ENCODE measurements around the gene SMAD1.
A peak's percentile ranks its signal among the peaks of the same experiment; 100 is the strongest.

SMAD1 gene

DNA sequence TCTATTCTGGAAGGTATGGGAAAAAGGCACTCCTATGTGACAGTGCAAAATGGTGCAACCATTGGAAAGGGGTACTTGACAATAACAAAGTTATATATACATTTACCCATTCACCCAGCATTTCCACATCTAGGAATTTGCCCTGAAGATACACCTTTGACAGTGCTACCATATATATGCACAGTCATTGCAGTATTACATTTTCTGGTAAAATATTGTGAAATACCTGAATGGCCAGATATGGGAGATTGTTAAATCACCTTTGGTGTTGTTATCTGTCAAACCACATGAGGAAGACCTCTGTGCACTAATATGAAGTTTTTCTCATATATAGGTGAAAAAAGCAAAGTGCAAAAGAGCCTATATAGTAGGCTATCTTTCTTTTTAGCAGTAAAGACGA lies 53.5 kb downstream of the SMAD1 start:
- no peak overlapping the region for H3K4ac ChIP-seq (ENCODE audit: low read depth, low read length)
- H4K5ac ChIP-seq (ENCODE audit: low read length) = no peak overlapping the region
- H2AK5ac ChIP-seq (ENCODE audit: low read length) = no peak overlapping the region
- no peak overlapping the region for H3K23ac ChIP-seq (ENCODE audit: low read length)
- H3K79me2 ChIP-seq (ENCODE audit: control insufficient read depth, insufficient read depth, low read length) = peaks cover 4% of the 10 kb centered on the region
- no peak overlapping the region for H3K9ac ChIP-seq (ENCODE audit: low read length)
- DNase-seq = no peak
- peaks cover 2% of the 10 kb centered on the region for H3K27me3 ChIP-seq (ENCODE audit: insufficient read depth, low read length, poor library complexity)
- no peak overlapping the region for H2BK5ac ChIP-seq (ENCODE audit: low read length)
- H4K8ac ChIP-seq (ENCODE audit: low read depth, low read length) = no peak overlapping the region
- H2BK15ac ChIP-seq (replicated peaks; ENCODE audit: low read depth) = no peak overlapping the region
- no peak overlapping the region for H3K27ac ChIP-seq (ENCODE audit: low read depth, low read length)
- WGBS (ENCODE audit: extremely low coverage, insufficient coverage, low lambda C conversion rate) = no CpG with 5 or more reads among the region's 1 CpG
- H3K36me3 ChIP-seq (ENCODE audit: control insufficient read depth, insufficient read depth, low read length) = no peaks in the 10 kb centered on the region
- H3K4me2 ChIP-seq (ENCODE audit: low read length) = no peak overlapping the region
- H3K4me1 ChIP-seq (ENCODE audit: control insufficient read depth, low read depth, low read length) = no peaks in the 10 kb centered on the region
- no peak overlapping the region for H2BK120ac ChIP-seq (ENCODE audit: low read depth, low read length)
- no peak overlapping the region for H3K56ac ChIP-seq (ENCODE audit: low read length)
- H3K18ac ChIP-seq (ENCODE audit: low read length) = no peak overlapping the region
- peaks cover 6% of the 10 kb centered on the region for H3K79me1 ChIP-seq (ENCODE audit: low read length)
- no peak overlapping the region for H3K4me3 ChIP-seq (ENCODE audit: low read length)

DNA sequence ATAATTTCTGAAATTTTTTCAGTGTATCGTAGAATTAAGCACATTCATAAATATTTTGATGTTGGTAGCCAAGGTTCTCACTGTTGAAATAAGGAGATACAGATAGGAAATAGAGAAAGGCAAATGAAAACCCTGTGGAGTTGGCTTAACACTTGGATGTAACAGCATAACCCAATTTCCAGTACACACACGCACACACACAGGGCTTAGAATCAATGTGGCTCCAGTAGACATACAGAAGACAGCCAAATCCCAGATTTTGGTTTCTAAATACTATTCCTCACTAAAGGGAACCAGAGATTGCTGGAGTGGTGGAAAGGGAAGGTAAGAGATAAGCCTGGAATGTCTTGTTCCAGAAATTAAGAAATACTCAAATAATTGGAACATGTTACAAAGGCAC lies 54.4 kb downstream of the SMAD1 start:
- no peak for DNase-seq
- H3K4me1 ChIP-seq (ENCODE audit: control insufficient read depth, low read depth, low read length) = peaks cover 2% of the 10 kb centered on the region
- no peak overlapping the region for H4K8ac ChIP-seq (ENCODE audit: low read depth, low read length)
- no peak overlapping the region for H4K5ac ChIP-seq (ENCODE audit: low read length)
- H3K27me3 ChIP-seq (ENCODE audit: insufficient read depth, low read length, poor library complexity) = peaks cover 2% of the 10 kb centered on the region
- no peak overlapping the region for H3K56ac ChIP-seq (ENCODE audit: low read length)
- H3K79me1 ChIP-seq (ENCODE audit: low read length) = peaks cover 4% of the 10 kb centered on the region
- H3K27ac ChIP-seq (ENCODE audit: low read depth, low read length) = no peak overlapping the region
- no peak overlapping the region for H3K18ac ChIP-seq (ENCODE audit: low read length)
- H2BK5ac ChIP-seq (ENCODE audit: low read length) = no peak overlapping the region
- H3K23ac ChIP-seq (ENCODE audit: low read length) = no peak overlapping the region
- no CpG with 5 or more reads among the region's 2 CpGs for WGBS (ENCODE audit: extremely low coverage, insufficient coverage, low lambda C conversion rate)
- H2BK120ac ChIP-seq (ENCODE audit: low read depth, low read length) = no peak overlapping the region
- no peak overlapping the region for H2AK5ac ChIP-seq (ENCODE audit: low read length)
- no peaks in the 10 kb centered on the region for H3K36me3 ChIP-seq (ENCODE audit: control insufficient read depth, insufficient read depth, low read length)
- no peak overlapping the region for H3K4me2 ChIP-seq (ENCODE audit: low read length)
- H3K9ac ChIP-seq (ENCODE audit: low read length) = no peak overlapping the region
- no peak overlapping the region for H2BK15ac ChIP-seq (replicated peaks; ENCODE audit: low read depth)
- no peak overlapping the region for H3K4ac ChIP-seq (ENCODE audit: low read depth, low read length)
- peaks cover 2% of the 10 kb centered on the region for H3K79me2 ChIP-seq (ENCODE audit: control insufficient read depth, insufficient read depth, low read length)
- H3K4me3 ChIP-seq (ENCODE audit: low read length) = no peak overlapping the region

DNA sequence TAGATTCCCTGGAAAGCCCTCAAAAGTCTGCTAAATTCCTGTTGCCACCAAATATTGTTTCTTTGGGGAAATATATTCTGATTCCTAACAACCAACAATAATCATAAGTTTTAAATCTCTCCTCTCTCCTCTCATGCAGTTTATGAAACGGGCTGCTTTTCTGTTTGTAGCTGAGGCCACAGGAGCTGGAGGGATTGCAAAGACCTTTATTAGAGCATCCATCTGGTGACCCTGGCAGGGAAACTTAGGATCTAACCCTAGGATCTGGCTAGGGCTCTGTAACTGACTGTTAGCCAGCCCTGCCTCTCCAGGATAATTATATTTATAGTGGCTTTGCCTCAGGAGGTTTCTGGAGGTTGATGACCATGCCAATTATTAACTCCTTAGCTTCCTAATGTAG lies 56.9 kb downstream of the SMAD1 start:
- H2BK5ac ChIP-seq (ENCODE audit: low read length) = no peak overlapping the region
- H2AK5ac ChIP-seq (ENCODE audit: low read length) = no peak overlapping the region
- H3K4me1 ChIP-seq (ENCODE audit: control insufficient read depth, low read depth, low read length) = peaks cover 5% of the 10 kb centered on the region
- no peak overlapping the region for H3K4me2 ChIP-seq (ENCODE audit: low read length)
- no CpG with 5 or more reads among the region's 1 CpG for WGBS (ENCODE audit: extremely low coverage, insufficient coverage, low lambda C conversion rate)
- no peak overlapping the region for H3K23ac ChIP-seq (ENCODE audit: low read length)
- H3K27ac ChIP-seq (ENCODE audit: low read depth, low read length) = no peak overlapping the region
- no peaks in the 10 kb centered on the region for H3K36me3 ChIP-seq (ENCODE audit: control insufficient read depth, insufficient read depth, low read length)
- no peak overlapping the region for H3K4me3 ChIP-seq (ENCODE audit: low read length)
- no peak overlapping the region for H3K18ac ChIP-seq (ENCODE audit: low read length)
- H3K56ac ChIP-seq (ENCODE audit: low read length) = no peak overlapping the region
- H3K79me1 ChIP-seq (ENCODE audit: low read length) = peaks cover 2% of the 10 kb centered on the region
- H3K27me3 ChIP-seq (ENCODE audit: insufficient read depth, low read length, poor library complexity) = peaks cover 2% of the 10 kb centered on the region
- H2BK15ac ChIP-seq (replicated peaks; ENCODE audit: low read depth) = no peak overlapping the region
- no peak for DNase-seq
- no peak overlapping the region for H2BK120ac ChIP-seq (ENCODE audit: low read depth, low read length)
- H4K5ac ChIP-seq (ENCODE audit: low read length) = no peak overlapping the region
- H3K9ac ChIP-seq (ENCODE audit: low read length) = no peak overlapping the region
- H4K8ac ChIP-seq (ENCODE audit: low read depth, low read length) = no peak overlapping the region
- H3K79me2 ChIP-seq (ENCODE audit: control insufficient read depth, insufficient read depth, low read length) = peaks cover 2% of the 10 kb centered on the region
- no peak overlapping the region for H3K4ac ChIP-seq (ENCODE audit: low read depth, low read length)

DNA sequence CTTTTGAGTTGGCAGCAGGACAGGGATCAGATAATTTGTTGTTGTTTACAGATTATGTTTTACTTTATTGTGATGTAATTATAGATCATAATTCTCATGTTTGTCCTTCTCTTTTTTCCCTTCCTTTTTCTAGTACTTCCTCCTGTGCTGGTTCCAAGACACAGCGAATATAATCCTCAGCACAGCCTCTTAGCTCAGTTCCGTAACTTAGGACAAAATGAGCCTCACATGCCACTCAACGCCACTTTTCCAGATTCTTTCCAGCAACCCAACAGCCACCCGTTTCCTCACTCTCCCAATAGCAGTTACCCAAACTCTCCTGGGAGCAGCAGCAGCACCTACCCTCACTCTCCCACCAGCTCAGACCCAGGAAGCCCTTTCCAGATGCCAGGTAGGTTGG lies 58.0 kb downstream of the SMAD1 start:
- no peaks in the 10 kb centered on the region for H3K36me3 ChIP-seq (ENCODE audit: control insufficient read depth, insufficient read depth, low read length)
- no CpG with 5 or more reads among the region's 4 CpGs for WGBS (ENCODE audit: extremely low coverage, insufficient coverage, low lambda C conversion rate)

DNA sequence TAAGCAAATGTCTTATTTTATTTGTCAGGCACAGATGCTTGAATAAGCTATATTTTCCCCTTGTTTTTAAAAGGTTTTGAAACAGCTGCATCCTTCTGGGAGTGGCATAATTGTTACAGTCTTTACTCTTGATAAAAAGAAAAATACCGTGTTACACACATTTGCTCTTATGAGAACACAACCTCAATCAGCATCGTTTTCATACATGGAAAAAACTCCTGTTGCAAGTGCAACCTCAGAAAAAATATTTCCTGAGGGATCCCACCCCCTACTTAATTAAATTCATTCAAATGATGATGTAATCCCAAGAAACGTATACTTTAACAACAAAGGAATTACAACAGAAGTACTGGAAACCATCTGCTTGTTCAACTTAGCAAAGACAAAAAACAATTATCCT lies 58.6 kb downstream of the SMAD1 start:
- no CpG with 5 or more reads among the region's 3 CpGs for WGBS (ENCODE audit: extremely low coverage, insufficient coverage, low lambda C conversion rate)

More for the DNA sequence above, 58.0 kb downstream of the SMAD1 start:
- peaks cover 2% of the 10 kb centered on the region for H3K27me3 ChIP-seq (ENCODE audit: insufficient read depth, low read length, poor library complexity)
- no peak overlapping the region for H3K4ac ChIP-seq (ENCODE audit: low read depth, low read length)
- H3K9ac ChIP-seq (ENCODE audit: low read length) = no peak overlapping the region
- H3K18ac ChIP-seq (ENCODE audit: low read length) = no peak overlapping the region
- H2BK15ac ChIP-seq (replicated peaks; ENCODE audit: low read depth) = no peak overlapping the region
- H3K27ac ChIP-seq (ENCODE audit: low read depth, low read length) = no peak overlapping the region
- peaks cover 5% of the 10 kb centered on the region for H3K4me1 ChIP-seq (ENCODE audit: control insufficient read depth, low read depth, low read length)
- no peak overlapping the region for H2BK120ac ChIP-seq (ENCODE audit: low read depth, low read length)
- peaks cover 2% of the 10 kb centered on the region for H3K79me2 ChIP-seq (ENCODE audit: control insufficient read depth, insufficient read depth, low read length)
- H3K23ac ChIP-seq (ENCODE audit: low read length) = no peak overlapping the region
- no peak overlapping the region for H2AK5ac ChIP-seq (ENCODE audit: low read length)
- H3K4me3 ChIP-seq (ENCODE audit: low read length) = no peak overlapping the region
- no peak overlapping the region for H4K8ac ChIP-seq (ENCODE audit: low read depth, low read length)
- H3K79me1 ChIP-seq (ENCODE audit: low read length) = peaks cover 2% of the 10 kb centered on the region
- no peak overlapping the region for H3K4me2 ChIP-seq (ENCODE audit: low read length)
- no peak for DNase-seq
- H3K56ac ChIP-seq (ENCODE audit: low read length) = no peak overlapping the region
- no peak overlapping the region for H2BK5ac ChIP-seq (ENCODE audit: low read length)
- H4K5ac ChIP-seq (ENCODE audit: low read length) = no peak overlapping the region

DNA sequence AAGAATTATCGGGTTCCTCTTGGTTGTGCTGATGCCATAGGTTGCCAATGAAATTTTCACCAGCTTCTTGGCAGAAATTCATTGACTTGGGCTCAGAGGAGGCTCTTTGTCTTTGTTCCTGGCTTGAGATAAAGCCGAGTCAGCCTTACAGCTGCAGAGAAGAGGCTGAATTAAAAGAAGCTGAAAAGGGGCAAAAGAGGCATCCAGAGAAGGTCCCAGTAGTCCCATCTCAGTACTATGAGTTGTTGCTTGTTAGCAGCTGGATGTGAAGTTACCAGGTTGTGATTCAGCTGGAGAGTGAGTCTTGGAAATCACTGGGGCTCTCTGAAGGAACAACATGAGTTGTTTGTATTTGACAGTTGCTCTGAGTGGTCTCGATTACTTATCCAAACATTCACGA lies 59.7 kb downstream of the SMAD1 start:
- H3K4ac ChIP-seq (ENCODE audit: low read depth, low read length) = no peak overlapping the region
- H4K8ac ChIP-seq (ENCODE audit: low read depth, low read length) = no peak overlapping the region
- H3K9ac ChIP-seq (ENCODE audit: low read length) = no peak overlapping the region
- no CpG with 5 or more reads among the region's 4 CpGs for WGBS (ENCODE audit: extremely low coverage, insufficient coverage, low lambda C conversion rate)
- H3K4me1 ChIP-seq (ENCODE audit: control insufficient read depth, low read depth, low read length) = peaks cover 5% of the 10 kb centered on the region
- H3K79me1 ChIP-seq (ENCODE audit: low read length) = peaks cover 2% of the 10 kb centered on the region
- peaks cover 2% of the 10 kb centered on the region for H3K79me2 ChIP-seq (ENCODE audit: control insufficient read depth, insufficient read depth, low read length)
- no peak overlapping the region for H2BK5ac ChIP-seq (ENCODE audit: low read length)
- no peak overlapping the region for H3K56ac ChIP-seq (ENCODE audit: low read length)
- H3K36me3 ChIP-seq (ENCODE audit: control insufficient read depth, insufficient read depth, low read length) = no peaks in the 10 kb centered on the region
- no peak overlapping the region for H2BK15ac ChIP-seq (replicated peaks; ENCODE audit: low read depth)
- H2AK5ac ChIP-seq (ENCODE audit: low read length) = no peak overlapping the region
- H3K27me3 ChIP-seq (ENCODE audit: insufficient read depth, low read length, poor library complexity) = no peaks in the 10 kb centered on the region
- no peak overlapping the region for H3K4me2 ChIP-seq (ENCODE audit: low read length)
- H3K18ac ChIP-seq (ENCODE audit: low read length) = no peak overlapping the region
- H3K4me3 ChIP-seq (ENCODE audit: low read length) = no peak overlapping the region
- no peak overlapping the region for H4K5ac ChIP-seq (ENCODE audit: low read length)
- H2BK120ac ChIP-seq (ENCODE audit: low read depth, low read length) = no peak overlapping the region
- no peak overlapping the region for H3K27ac ChIP-seq (ENCODE audit: low read depth, low read length)
- H3K23ac ChIP-seq (ENCODE audit: low read length) = peak overlapping the region; percentile 9
- no peak for DNase-seq

More for the DNA sequence above, 58.6 kb downstream of the SMAD1 start:
- no peak overlapping the region for H3K4ac ChIP-seq (ENCODE audit: low read depth, low read length)
- peaks cover 2% of the 10 kb centered on the region for H3K79me1 ChIP-seq (ENCODE audit: low read length)
- DNase-seq = no peak
- H4K5ac ChIP-seq (ENCODE audit: low read length) = no peak overlapping the region
- H3K56ac ChIP-seq (ENCODE audit: low read length) = no peak overlapping the region
- no peak overlapping the region for H3K4me2 ChIP-seq (ENCODE audit: low read length)
- no peak overlapping the region for H3K18ac ChIP-seq (ENCODE audit: low read length)
- no peaks in the 10 kb centered on the region for H3K36me3 ChIP-seq (ENCODE audit: control insufficient read depth, insufficient read depth, low read length)
- H2BK15ac ChIP-seq (replicated peaks; ENCODE audit: low read depth) = no peak overlapping the region
- no peak overlapping the region for H3K4me3 ChIP-seq (ENCODE audit: low read length)
- H3K4me1 ChIP-seq (ENCODE audit: control insufficient read depth, low read depth, low read length) = peaks cover 5% of the 10 kb centered on the region
- H3K9ac ChIP-seq (ENCODE audit: low read length) = no peak overlapping the region
- H2AK5ac ChIP-seq (ENCODE audit: low read length) = no peak overlapping the region
- no peak overlapping the region for H3K23ac ChIP-seq (ENCODE audit: low read length)
- no peak overlapping the region for H4K8ac ChIP-seq (ENCODE audit: low read depth, low read length)
- peaks cover 2% of the 10 kb centered on the region for H3K79me2 ChIP-seq (ENCODE audit: control insufficient read depth, insufficient read depth, low read length)
- no peak overlapping the region for H2BK5ac ChIP-seq (ENCODE audit: low read length)
- H3K27ac ChIP-seq (ENCODE audit: low read depth, low read length) = no peak overlapping the region
- peaks cover 2% of the 10 kb centered on the region for H3K27me3 ChIP-seq (ENCODE audit: insufficient read depth, low read length, poor library complexity)
- no peak overlapping the region for H2BK120ac ChIP-seq (ENCODE audit: low read depth, low read length)
